Lower leg skin (tissue), 4 donors: ENCODE data around the gene PXMP2. TPM values are rescaled to one million over a fixed set of nuclear protein-coding genes. Genes with fewer than 3 reads are reported as not detected.

Experiments used
- DNase-seq, 2 donors: peaks; one replicate each; pipeline ENCODE4 v3.0.0-alpha.2; 2019; ENCODE audit warnings: low spot score in 2 of 2
- H3K4me3 ChIP-seq: fragments of 200-600 bp; sonication (generic); 2 replicates; pipeline ENCODE4 v1.5.1; 2017; ENCODE audit warnings: mild to moderate bottlenecking, low read depth; ENCODE audit not compliant: poor library complexity, severe bottlenecking
- CTCF ChIP-seq, 3 donors: fragments of 450-650 bp; IDR thresholded peaks; one replicate each; pipeline ENCODE4 v1.5.1; 2016; ENCODE audit warnings: antibody characterized with exemption in 3 of 3, mild to moderate bottlenecking in 3 of 3, moderate library complexity in 2 of 3
- POLR2A ChIP-seq, 2 donors: fragments of 450-650 bp; IDR thresholded peaks; one replicate each; pipeline ENCODE4 v1.6.1; 2016 to 2017; ENCODE audit warnings: antibody characterized with exemption in 2 of 2, mild to moderate bottlenecking in 1 of 2, moderate library complexity in 1 of 2
- WGBS, 2 donors: methylation state at CpG; one replicate each; pipeline ENCODE4 v1.1.5; 2018; 5-methylcytosine and 5-hydroxymethylcytosine counted together
- intact Hi-C: fragments of 100-400 bp; cut with DNase I; formaldehyde crosslinking; loops from one replicate; pipeline ENCODE4 v1.15.0; 2023; ENCODE audit warnings: low total_unique reads
- total RNA-seq, 4 donors: library from RNA; depleted of rRNA; stranded (reverse); fragments of >200 nt; gene quantifications; one replicate each; pipeline ENCODE4 v1.1.0, GENCODE V29; 2016

PXMP2 gene
- total RNA-seq, 4 donors from 2014 or later = 13.7 to 33.4 (median 19.1) TPM

- 90 to 92% methylated on average over 21 of the region's 21 CpGs for WGBS, 2 donors
- TF ChIP-seq CTCF (IDR thresholded peaks at IDR 0.05) = no peak
- no peak for DNase-seq
- no peak overlapping the region for H3K4me3 ChIP-seq
- intact Hi-C loops = no loop called here
Observed at GRCh38 chr12:132664206-132665148, 22.9 kb upstream of the PXMP2 start.

DNA sequence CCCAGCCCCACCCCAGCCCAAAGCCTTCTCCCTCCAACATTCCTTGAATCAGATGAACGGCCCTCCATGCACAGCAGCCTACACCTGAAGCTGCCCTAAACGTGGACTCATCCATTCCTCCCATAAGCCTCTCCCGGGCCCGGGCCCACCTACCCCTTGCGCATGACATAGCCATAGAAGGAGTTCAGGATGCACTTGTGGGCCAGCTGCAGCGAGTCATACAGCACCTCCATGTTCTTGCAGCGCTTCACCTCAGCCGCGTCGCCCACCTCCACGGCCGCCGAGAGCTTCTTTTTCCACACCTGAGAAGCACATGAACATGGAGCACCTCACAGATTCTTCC is 22.3 kb upstream of the PXMP2 start:
- 92 to 97% methylated on average over 13 of the region's 13 CpGs for WGBS, 2 donors
- no peak for TF ChIP-seq CTCF (IDR thresholded peaks at IDR 0.05)
- no peak for TF ChIP-seq POLR2A (IDR thresholded peaks at IDR 0.05)

GRCh38 chr12:132665794-132666193 is 21.6 kb upstream of the PXMP2 start:
- H3K4me3 ChIP-seq = no peak overlapping the region
- intact Hi-C loops = no loop called here
- no peak for DNase-seq
- no peak for TF ChIP-seq POLR2A (IDR thresholded peaks at IDR 0.05)
- no peak for TF ChIP-seq CTCF (IDR thresholded peaks at IDR 0.05)
- WGBS, 2 donors = 87 to 97% methylated on average over 6 of the region's 6 CpGs

More for the DNA sequence above, 22.3 kb upstream of the PXMP2 start:
- intact Hi-C loops = no loop called here
- H3K4me3 ChIP-seq = no peak overlapping the region
- DNase-seq = no peak

DNA sequence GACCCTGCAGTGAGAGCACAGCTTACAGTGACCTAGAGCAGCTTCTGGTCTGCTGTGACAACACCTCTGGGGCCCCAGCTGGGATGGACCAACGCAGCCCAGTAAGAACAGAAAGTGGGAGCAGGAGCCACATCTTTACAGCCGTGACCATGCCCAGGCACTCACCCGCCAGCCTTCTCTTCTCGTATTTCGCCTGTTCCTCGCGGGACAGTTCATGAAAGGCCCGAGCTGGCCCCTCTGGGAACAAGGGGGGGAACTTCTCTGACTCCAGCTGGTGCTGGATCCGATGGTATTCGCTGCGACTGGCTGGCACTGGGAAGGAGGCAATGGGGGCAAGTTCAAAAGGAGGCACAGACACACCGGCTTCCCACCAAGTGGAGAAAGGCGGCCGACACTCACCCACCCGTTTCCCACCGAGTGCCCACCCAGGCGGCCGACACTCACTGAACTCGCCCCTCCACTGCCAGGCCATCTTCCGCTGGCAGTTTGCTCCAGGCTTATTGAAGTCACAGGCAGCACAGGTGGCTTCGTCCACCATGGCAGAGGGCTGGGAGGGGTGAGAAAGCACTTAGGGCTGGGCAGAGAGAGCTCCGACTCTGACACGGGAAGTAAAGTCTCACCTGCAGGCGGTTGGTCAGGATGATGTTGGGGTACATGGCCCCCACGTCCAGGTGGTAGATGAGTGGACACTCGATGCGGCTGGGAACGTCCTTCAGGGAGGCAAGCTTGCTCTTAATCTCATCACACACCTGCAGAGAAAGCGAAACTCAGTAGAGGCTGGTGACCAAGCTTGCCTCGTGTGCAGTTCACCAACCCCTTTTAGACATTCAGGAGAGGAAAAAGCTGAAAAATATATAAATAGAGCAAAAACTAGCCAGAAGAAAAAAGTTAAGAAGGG is 18.9 kb upstream of the PXMP2 start:
- H3K4me3 ChIP-seq = no peak overlapping the region
- TF ChIP-seq POLR2A (IDR thresholded peaks at IDR 0.05) = no peak
- TF ChIP-seq CTCF (IDR thresholded peaks at IDR 0.05) = no peak
- no peak for DNase-seq
- intact Hi-C loops = no loop called here
- WGBS, 2 donors = 94% methylated on average over 30 of the region's 30 CpGs

DNA sequence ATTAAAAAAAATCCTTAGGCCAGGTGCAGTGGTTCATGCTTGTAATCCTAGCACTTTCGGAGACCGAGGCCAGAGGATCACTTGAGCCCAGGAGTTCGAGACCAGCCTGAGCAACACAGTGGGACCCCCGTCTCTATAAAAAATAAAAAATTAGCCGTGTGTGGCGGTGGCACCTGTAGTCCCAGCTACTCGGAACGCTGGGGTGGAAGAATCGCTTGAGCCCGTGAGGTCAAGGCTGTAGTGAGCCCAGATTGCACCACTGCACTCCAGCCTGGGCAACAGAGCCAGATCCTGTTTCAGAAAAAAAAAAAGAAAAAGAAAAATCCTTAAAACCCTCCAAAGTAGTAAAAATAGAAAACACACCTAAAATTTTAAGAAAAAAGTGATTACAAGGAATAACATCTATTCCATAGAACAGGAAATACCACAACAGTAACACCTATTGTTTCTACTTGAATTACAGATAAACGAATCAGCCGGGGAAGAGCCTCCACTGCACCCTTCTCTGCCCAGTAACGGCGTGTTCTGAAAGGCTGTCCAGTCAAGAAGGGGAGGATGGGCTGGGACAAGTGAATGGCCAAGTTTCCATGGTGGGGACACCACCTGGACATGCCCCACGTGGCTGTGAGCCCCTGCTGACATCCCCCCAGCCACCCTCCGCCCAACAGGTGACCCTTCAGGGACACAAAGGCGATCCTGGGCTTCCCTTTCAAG is 18.1 kb upstream of the PXMP2 start:
- TF ChIP-seq POLR2A (IDR thresholded peaks at IDR 0.05) (no peak), CTCF (IDR thresholded peaks at IDR 0.05) (no peak)
- intact Hi-C loops = no loop called here
- DNase-seq = no peak
- 90 to 91% methylated on average over 17 of the region's 17 CpGs for WGBS, 2 donors
- H3K4me3 ChIP-seq = no peak overlapping the region
